Head of caudate nucleus (tissue), 42 donors: ENCODE results near the gene MARCO.
"Not testable (repeated sequence)": the region's sequence is repeated elsewhere in the genome, so short reads cannot be mapped to it uniquely, and the experiment has no call there.

ENCODE experiments used
- DNase-seq, 42 donors: peaks; one replicate each; pipeline versions ENCODE4 v3.0.0 to v3.0.0-alpha.2; 2020 to 2021; ENCODE audit warnings: mixed read lengths in 7 of 42
- intact Hi-C: fragments of 100-400 bp; cut with DNase I; formaldehyde crosslinking; loops from one replicate; pipeline ENCODE4 v1.15.0; 2022

Gene MARCO

GRCh38 chr2:119023534-119023933 lies 81.5 kb downstream of the MARCO start:
- no peak for DNase-seq
- intact Hi-C loops, result no loop called here

- DNase-seq, result peak in 1 of 42 donors; percentile 11
- intact Hi-C loops, result no loop called here
Observed at GRCh38 chr2:119024152-119024551, 82.2 kb downstream of the MARCO start.

GRCh38 chr2:119024568-119024967 lies 82.6 kb downstream of the MARCO start:
- intact Hi-C loops, result no loop called here
- no peak for DNase-seq

GRCh38 chr2:119025013-119025412 lies 83.0 kb downstream of the MARCO start:
- intact Hi-C loops, result no loop called here
- DNase-seq, result peak in 1 of 42 donors; percentile 14

- intact Hi-C loops, result no loop called here
- DNase-seq, result no peak
Observed at GRCh38 chr2:119025762-119026351, 83.9 kb downstream of the MARCO start.

GRCh38 chr2:119026890-119027289 lies 84.9 kb downstream of the MARCO start:
- no peak for DNase-seq
- intact Hi-C loops, result no loop called here

- peak in 9 of 42 donors; percentile 15 to 55 (median 24) for DNase-seq
- intact Hi-C loops, result no loop called here
Observed at GRCh38 chr2:119028327-119029174, 86.6 kb downstream of the MARCO start.

- intact Hi-C loops, result no loop called here
- DNase-seq, result no peak
Observed at GRCh38 chr2:119029297-119029696, 87.3 kb downstream of the MARCO start.

- intact Hi-C loops, DNase-seq: not testable (repeated sequence)
Observed at GRCh38 chr2:119037922-119038321, 95.9 kb downstream of the MARCO start.

- intact Hi-C loops, result no loop called here
Observed at GRCh38 chr2:119040730-119041129, 98.7 kb downstream of the MARCO start.

More at GRCh38 chr2:119040730-119041129, 98.7 kb downstream of the MARCO start:
- DNase-seq, result no peak
